ENCODE measurements around the gene PRH1.

The PRH1 gene

GRCh38 chr12:10863512-10864218 is 20.4 kb downstream of the PRH1 start:
- Histone ChIP-seq H3K27ac (ENCODE audit: low read length) (no peak overlapping the region), H3K4me1 (ENCODE audit: insufficient read depth, low read length) (no peaks in the 10 kb centered on the region), H3K27me3 (ENCODE audit: insufficient read depth, low read length, poor library complexity) (no peaks in the 10 kb centered on the region), H4K20me1 (ENCODE audit: insufficient read depth, low read length) (no peaks in the 10 kb centered on the region), H3K4me3 (ENCODE audit: low read depth in 1 of 2, low read length in 2 of 2) (no peak overlapping the region), H3K9ac (ENCODE audit: low read depth, low read length) (no peak overlapping the region), H3K36me3 (ENCODE audit: insufficient read depth, low read length) (peaks cover 18% of the 10 kb centered on the region), H3K9me3 (ENCODE audit: insufficient read depth, low read length, severe bottlenecking) (peaks cover 15% of the 10 kb centered on the region), H3K4me2 (ENCODE audit: insufficient read depth, low read length) (no peak overlapping the region), H2AFZ (ENCODE audit: low read depth, low read length) (no peak overlapping the region), H3K79me2 (ENCODE audit: insufficient read depth, low read length) (no peaks in the 10 kb centered on the region)
- no peak for ATAC-seq (ENCODE audit: insufficient read depth, low read depth)
- TF ChIP-seq, protein P1, sequence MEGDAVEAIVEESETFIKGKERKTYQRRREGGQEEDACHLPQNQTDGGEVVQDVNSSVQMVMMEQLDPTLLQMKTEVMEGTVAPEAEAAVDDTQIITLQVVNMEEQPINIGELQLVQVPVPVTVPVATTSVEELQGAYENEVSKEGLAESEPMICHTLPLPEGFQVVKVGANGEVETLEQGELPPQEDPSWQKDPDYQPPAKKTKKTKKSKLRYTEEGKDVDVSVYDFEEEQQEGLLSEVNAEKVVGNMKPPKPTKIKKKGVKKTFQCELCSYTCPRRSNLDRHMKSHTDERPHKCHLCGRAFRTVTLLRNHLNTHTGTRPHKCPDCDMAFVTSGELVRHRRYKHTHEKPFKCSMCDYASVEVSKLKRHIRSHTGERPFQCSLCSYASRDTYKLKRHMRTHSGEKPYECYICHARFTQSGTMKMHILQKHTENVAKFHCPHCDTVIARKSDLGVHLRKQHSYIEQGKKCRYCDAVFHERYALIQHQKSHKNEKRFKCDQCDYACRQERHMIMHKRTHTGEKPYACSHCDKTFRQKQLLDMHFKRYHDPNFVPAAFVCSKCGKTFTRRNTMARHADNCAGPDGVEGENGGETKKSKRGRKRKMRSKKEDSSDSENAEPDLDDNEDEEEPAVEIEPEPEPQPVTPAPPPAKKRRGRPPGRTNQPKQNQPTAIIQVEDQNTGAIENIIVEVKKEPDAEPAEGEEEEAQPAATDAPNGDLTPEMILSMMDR (IDR thresholded peaks at IDR 0.05; ENCODE audit: borderline replicate concordance, extremely low read depth, low read length, poor library complexity, severe bottlenecking), result no peak
- no peak for TF ChIP-seq EZH2 (IDR thresholded peaks at IDR 0.05; ENCODE audit: borderline replicate concordance, low read depth, low read length, severe bottlenecking)
- no peak for DNase-seq

DNA sequence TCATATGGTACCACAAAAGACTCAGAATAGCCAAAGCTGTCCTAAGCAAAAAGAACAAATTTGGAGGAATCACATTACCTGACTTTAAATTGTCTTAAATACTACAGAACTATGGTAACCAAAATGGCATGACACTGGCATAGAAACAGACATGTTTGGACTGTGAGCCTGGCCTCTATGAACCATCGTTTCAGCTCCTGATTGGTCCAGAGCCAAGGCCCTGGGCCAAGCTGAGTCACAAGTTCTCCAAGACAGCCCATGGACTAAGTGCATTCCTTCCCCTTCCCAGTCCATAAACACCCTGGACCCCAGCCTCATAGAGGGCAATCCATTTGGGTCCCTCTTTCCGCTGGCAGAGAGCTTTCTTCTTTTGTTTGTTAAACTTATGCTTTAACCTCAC is 22.7 kb downstream of the PRH1 start:
- Histone ChIP-seq H3K9me3 (ENCODE audit: insufficient read depth, low read length, severe bottlenecking) (peaks cover 34% of the 10 kb centered on the region), H3K4me1 (ENCODE audit: insufficient read depth, low read length) (no peaks in the 10 kb centered on the region), H2AFZ (ENCODE audit: low read depth, low read length) (no peak overlapping the region), H4K20me1 (ENCODE audit: insufficient read depth, low read length) (no peaks in the 10 kb centered on the region), H3K27me3 (ENCODE audit: insufficient read depth, low read length, poor library complexity) (no peaks in the 10 kb centered on the region), H3K36me3 (ENCODE audit: insufficient read depth, low read length) (peaks cover 28% of the 10 kb centered on the region), H3K4me3 (ENCODE audit: low read depth in 1 of 2, low read length in 2 of 2) (no peak overlapping the region), H3K27ac (ENCODE audit: low read length) (no peak overlapping the region), H3K4me2 (ENCODE audit: insufficient read depth, low read length) (no peak overlapping the region), H3K79me2 (ENCODE audit: insufficient read depth, low read length) (no peaks in the 10 kb centered on the region), H3K9ac (ENCODE audit: low read depth, low read length) (no peak overlapping the region)
- DNase-seq (no peak), ATAC-seq (ENCODE audit: insufficient read depth, low read depth) (no peak)
- TF ChIP-seq EZH2 (IDR thresholded peaks at IDR 0.05; ENCODE audit: borderline replicate concordance, low read depth, low read length, severe bottlenecking), result no peak
- TF ChIP-seq, protein P1 (IDR thresholded peaks at IDR 0.05; ENCODE audit: borderline replicate concordance, extremely low read depth, low read length, poor library complexity, severe bottlenecking), result no peak

DNA sequence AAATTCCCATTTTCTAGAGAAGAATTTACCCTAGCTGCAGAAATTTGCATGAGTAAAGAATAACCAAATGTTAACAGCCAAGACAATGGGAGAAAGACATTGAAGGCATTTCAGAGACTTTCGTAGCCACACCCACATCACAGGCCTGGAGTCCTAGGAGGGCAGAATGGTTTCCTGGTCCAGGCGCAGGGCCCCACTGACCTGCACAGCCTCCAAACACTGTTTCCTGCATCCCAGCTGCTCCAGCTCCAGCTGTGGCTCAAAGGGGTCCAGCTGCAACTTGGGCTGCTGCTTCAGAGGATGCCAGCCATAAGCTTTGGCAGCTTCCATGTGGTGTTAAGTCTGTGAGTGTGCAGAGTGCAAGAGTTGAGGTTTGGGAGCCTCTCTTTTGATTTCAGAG is 28.2 kb downstream of the PRH1 start:
- DNase-seq, result no peak
- H3K4me1 ChIP-seq (ENCODE audit: insufficient read depth, low read length), result peaks cover under 1% of the 10 kb centered on the region; the same call in 1 of the 2 replicates
- no peak for ATAC-seq (ENCODE audit: insufficient read depth, low read depth)

More for the DNA sequence above, 28.2 kb downstream of the PRH1 start:
- Histone ChIP-seq H3K36me3 (ENCODE audit: insufficient read depth, low read length) (peaks cover 32% of the 10 kb centered on the region), H2AFZ (ENCODE audit: low read depth, low read length) (no peak overlapping the region), H3K27ac (ENCODE audit: low read length) (no peak overlapping the region), H4K20me1 (ENCODE audit: insufficient read depth, low read length) (0 out of 2 replicates have a peak, but pooled peaks cover 3% of the 10 kb centered on the region), H3K9me3 (ENCODE audit: insufficient read depth, low read length, severe bottlenecking) (peaks cover 29% of the 10 kb centered on the region), H3K27me3 (ENCODE audit: insufficient read depth, low read length, poor library complexity) (no peaks in the 10 kb centered on the region), H3K4me2 (ENCODE audit: insufficient read depth, low read length) (no peak overlapping the region), H3K4me3 (ENCODE audit: low read depth in 1 of 2, low read length in 2 of 2) (no peak overlapping the region), H3K79me2 (ENCODE audit: insufficient read depth, low read length) (no peaks in the 10 kb centered on the region), H3K9ac (ENCODE audit: low read depth, low read length) (no peak overlapping the region)
- TF ChIP-seq, protein P1 (IDR thresholded peaks at IDR 0.05; ENCODE audit: borderline replicate concordance, extremely low read depth, low read length, poor library complexity, severe bottlenecking), result no peak
- TF ChIP-seq EZH2 (IDR thresholded peaks at IDR 0.05; ENCODE audit: borderline replicate concordance, low read depth, low read length, severe bottlenecking), result no peak
